ENCODE measurements around the gene MAS1L. TPM values are rescaled to one million over a fixed set of nuclear protein-coding genes. Genes with fewer than 3 reads are reported as not detected.

The MAS1L gene
- total RNA-seq, 1 experiment from 2014 or later, result not detected

GRCh38 chr6:29522227-29522626, 34.5 kb upstream of the MAS1L start:
- H3K9me2 ChIP-seq (ENCODE audit: insufficient read depth), result no peaks in the 10 kb centered on the region
- ChIA-PET CTCF (no interaction called here), RAD21 (ENCODE audit: low non-redundant PET in 1 of 2, low total read pairs in 2 of 2, uncharacterized antibody in 2 of 2, unreplicated experiment in 2 of 2) (no interaction called here), POLR2A (no interaction called here)
- H3K9me3 ChIP-seq (ENCODE audit: control insufficient read depth in 1 of 2, insufficient read depth in 1 of 2, low read depth in 1 of 2, low read length in 2 of 2), result no peaks in the 10 kb centered on the region
- no peak overlapping the region for H3K4me3 ChIP-seq (replicated peaks in 1 of 2; ENCODE audit: low read depth in 1 of 2, low read length in 2 of 2)
- DNase-seq (ENCODE audit: low read depth, low spot score), result no peak
- BruUV-seq (replicated peaks), result no TSS peak
- TF ChIP-seq POLR2A (IDR thresholded peaks at IDR 0.05; ENCODE audit: borderline replicate concordance, extremely low read depth, insufficient read depth, insufficient read length) (no peak), RAD21 (IDR thresholded peaks at IDR 0.05; ENCODE audit: low read depth) (no peak), CEBPB (IDR thresholded peaks at IDR 0.05; ENCODE audit: low read depth) (no peak), SP1 (IDR thresholded peaks at IDR 0.05; ENCODE audit: low read depth) (no peak)
- no peaks in the 10 kb centered on the region for H3K36me3 ChIP-seq (ENCODE audit: control insufficient read depth in 1 of 2, insufficient read depth in 2 of 2, low read length in 2 of 2)
- H3K4me1 ChIP-seq (ENCODE audit: control insufficient read depth in 1 of 2, insufficient read depth in 2 of 2, low read length in 2 of 2), result no peaks in the 10 kb centered on the region
- no peak overlapping the region for H3K9ac ChIP-seq (ENCODE audit: low read length)
- no peaks in the 10 kb centered on the region for H4K20me1 ChIP-seq (ENCODE audit: insufficient read depth)
- ATAC-seq, result no peak
- no peaks in the 10 kb centered on the region for H3K27me3 ChIP-seq (ENCODE audit: insufficient read depth, low read length)
- no peak overlapping the region for H2AFZ ChIP-seq (ENCODE audit: low read depth, low read length, poor library complexity, severe bottlenecking)
- no peak overlapping the region for H3K4me2 ChIP-seq (ENCODE audit: low read length)
- no peaks in the 10 kb centered on the region for H3K79me2 ChIP-seq (ENCODE audit: insufficient read depth, low read length)
- intact Hi-C loops (cut with micrococcal nuclease), result no loop called here
- no peak overlapping the region for H3K27ac ChIP-seq (ENCODE audit: low read depth, low read length)

- H2AFZ ChIP-seq (ENCODE audit: low read depth, low read length, poor library complexity, severe bottlenecking), result no peak overlapping the region
- no peak overlapping the region for H3K27ac ChIP-seq (ENCODE audit: low read depth, low read length)
- no TSS peak for BruUV-seq (replicated peaks)
- no peaks in the 10 kb centered on the region for H3K9me3 ChIP-seq (ENCODE audit: control insufficient read depth in 1 of 2, insufficient read depth in 1 of 2, low read depth in 1 of 2, low read length in 2 of 2)
- no peaks in the 10 kb centered on the region for H3K9me2 ChIP-seq (ENCODE audit: insufficient read depth)
- TF ChIP-seq JUND (IDR thresholded peaks at IDR 0.05) (no peak), FOSL1 (IDR thresholded peaks at IDR 0.05; ENCODE audit: low read depth) (no peak), ZNF274 (IDR thresholded peaks at IDR 0.05; ENCODE audit: low read depth, low read length) (no peak), EZH2phosphoT487 (IDR thresholded peaks at IDR 0.05; ENCODE audit: borderline replicate concordance) (no peak), ZBTB33 (IDR thresholded peaks at IDR 0.05; ENCODE audit: extremely low read depth, insufficient replicate concordance, low read length) (no peak), POLR2A (IDR thresholded peaks at IDR 0.05; ENCODE audit: borderline replicate concordance, extremely low read depth, insufficient read depth, insufficient read length) (no peak), YY1 (IDR thresholded peaks at IDR 0.05; ENCODE audit: extremely low read depth, insufficient replicate concordance, low read depth, low read length) (no peak), CBX3 (IDR thresholded peaks at IDR 0.05; ENCODE audit: low read depth) (no peak)
- TF ChIP-seq, protein P1, sequence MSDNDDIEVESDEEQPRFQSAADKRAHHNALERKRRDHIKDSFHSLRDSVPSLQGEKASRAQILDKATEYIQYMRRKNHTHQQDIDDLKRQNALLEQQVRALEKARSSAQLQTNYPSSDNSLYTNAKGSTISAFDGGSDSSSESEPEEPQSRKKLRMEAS (IDR thresholded peaks at IDR 0.05), result no peak
- ATAC-seq (no peak), DNase-seq (ENCODE audit: low read depth, low spot score) (no peak)
- H3K27me3 ChIP-seq (ENCODE audit: insufficient read depth, low read length), result no peaks in the 10 kb centered on the region
- H3K36me3 ChIP-seq (ENCODE audit: control insufficient read depth in 1 of 2, insufficient read depth in 2 of 2, low read length in 2 of 2), result no peaks in the 10 kb centered on the region
- CTCF ChIA-PET, result no interaction called here
- POLR2A ChIA-PET, result no interaction called here
- RAD21 ChIA-PET (ENCODE audit: low non-redundant PET in 1 of 2, low total read pairs in 2 of 2, uncharacterized antibody in 2 of 2, unreplicated experiment in 2 of 2), result no interaction called here
- H3K9ac ChIP-seq (ENCODE audit: low read length), result no peak overlapping the region
- no peak overlapping the region for H3K4me3 ChIP-seq (replicated peaks in 1 of 2; ENCODE audit: low read depth in 1 of 2, low read length in 2 of 2)
- peaks cover 0 to 4% of the 10 kb centered on the region in 2 experiments; a peak in 2 of 4 replicates for H3K4me1 ChIP-seq (ENCODE audit: control insufficient read depth in 1 of 2, insufficient read depth in 2 of 2, low read length in 2 of 2)
- intact Hi-C loops (cut with micrococcal nuclease), result no loop called here
- no peak overlapping the region for H3K4me2 ChIP-seq (ENCODE audit: low read length)
- H3K79me2 ChIP-seq (ENCODE audit: insufficient read depth, low read length), result no peaks in the 10 kb centered on the region
- no peaks in the 10 kb centered on the region for H4K20me1 ChIP-seq (ENCODE audit: insufficient read depth)
Measured at GRCh38 chr6:29521006-29521680, 33.4 kb upstream of the MAS1L start.

All from HCT116 (cell line).